Measurements from ENCODE around the gene MITF. TPM values are rescaled to one million over a fixed set of nuclear protein-coding genes. Genes with fewer than 3 reads are reported as not detected.

MITF gene
- total and polyA plus RNA-seq, 2 of the 4 experiments (the other 2 are of a cell fraction) = 6.5 to 16.7 TPM

- no peak overlapping the region for H2BK15ac ChIP-seq (ENCODE audit: low read depth, low read length)
- H3K18ac ChIP-seq (ENCODE audit: low read depth, low read length) = no peak overlapping the region
- H2BK5ac ChIP-seq (ENCODE audit: low read depth, low read length, poor library complexity, severe bottlenecking) = no peak overlapping the region
- peaks cover 9% of the 10 kb centered on the region for H3K4me1 ChIP-seq (ENCODE audit: control insufficient read depth, insufficient read depth, low read length)
- no peaks in the 10 kb centered on the region for H3K9me3 ChIP-seq (ENCODE audit: control insufficient read depth, insufficient read depth, low read length)
- H3K27me3 ChIP-seq (ENCODE audit: control insufficient read depth, insufficient read depth, low read length) = no peaks in the 10 kb centered on the region
- 91% methylated on average over 10 of the region's 13 CpGs; no CpG with 5 or more reads in 1 of the 2 experiments for WGBS, 2 experiments (ENCODE audit: extremely low coverage in 2 of 2, insufficient read length in 1 of 2)
- peaks cover 31 to 55% of the 10 kb centered on the region in 2 experiments; a peak in 3 of 4 replicates for H3K79me1 ChIP-seq (ENCODE audit: low read depth in 1 of 2, low read length in 2 of 2)
- no peak overlapping the region for H3K9ac ChIP-seq (ENCODE audit: low read depth, low read length)
- H4K8ac ChIP-seq (ENCODE audit: low read depth in 2 of 2, low read length in 2 of 2) = no peak overlapping the region; a peak in 2 of 4 replicates
- POLR2A ChIA-PET (ENCODE audit: unreplicated experiment) = no interaction called here
- no peak overlapping the region for H3K56ac ChIP-seq (ENCODE audit: extremely low read depth, insufficient read depth, low read length)
- H2AK9ac ChIP-seq (replicated peaks; ENCODE audit: low read depth, low read length, poor library complexity) = no peak overlapping the region
- no peaks in the 10 kb centered on the region for H3K36me3 ChIP-seq (ENCODE audit: control insufficient read depth, insufficient read depth, low read length)
- no TSS peak for BruUV-seq (replicated peaks)
- peak overlapping the region; percentile 18; the same call in 1 of the 2 replicates for H2AK5ac ChIP-seq (ENCODE audit: low read depth, low read length)
- no peak for ATAC-seq (ENCODE audit: low read depth)
- TF ChIP-seq CHD1 (IDR thresholded peaks at IDR 0.05; ENCODE audit: low read depth, low read length) (no peak), MAFK (IDR thresholded peaks at IDR 0.05; ENCODE audit: low read depth, low read length) (peak; percentile 57)
- peak overlapping the region; percentile 90 for H3K4me2 ChIP-seq (ENCODE audit: low read depth, low read length)
- no peak overlapping the region for H2BK20ac ChIP-seq (ENCODE audit: low read depth, low read length)
- H3K23ac ChIP-seq (ENCODE audit: low read depth, low read length) = no peak overlapping the region
- H3K9me1 ChIP-seq (ENCODE audit: insufficient read depth, low read length) = peaks cover 10% of the 10 kb centered on the region
- no peak overlapping the region for H4K91ac ChIP-seq (ENCODE audit: insufficient read depth, low read depth, low read length)
- intact Hi-C loops (cut with micrococcal nuclease) = loop anchor here (5.0 kb wide), 1 partner anchor 116 kb away; no protein-coding TSS in a partner anchor
- H4K20me1 ChIP-seq (ENCODE audit: insufficient read depth, low read length) = 0 out of 2 replicates have a peak, but pooled peaks cover 4% of the 10 kb centered on the region
- no peak for DNase-seq
- H3K27ac ChIP-seq (ENCODE audit: insufficient read depth, low read length) = no peak overlapping the region
- in situ Hi-C loops (cut with MboI; ENCODE audit: low sequenced_read_pairs) = no loop called here
- H2AFZ ChIP-seq (replicated peaks; ENCODE audit: low read length, poor library complexity) = no peak overlapping the region
- dilution Hi-C loops (cut with HindIII; ENCODE audit: low sequenced_read_pairs, unreplicated experiment) = no loop called here
- peak overlapping the region; percentile 86 for H3K4me3 ChIP-seq (ENCODE audit: insufficient read depth, low read depth, low read length)
- no peak overlapping the region; the same call in 1 of the 2 replicates for H3K14ac ChIP-seq (replicated peaks; ENCODE audit: low read depth, low read length)
- CTCF ChIA-PET = interaction anchor here (0.6 kb wide), 1 partner anchor 114 kb away, joined by 5 read pairs; no protein-coding TSS in a partner anchor
- no peak overlapping the region for H3K4ac ChIP-seq (ENCODE audit: low read depth, low read length)
- no peak overlapping the region for H4K5ac ChIP-seq (ENCODE audit: low read depth, low read length)
- no peak overlapping the region for H2BK120ac ChIP-seq (ENCODE audit: low read depth, low read length)
Measured at GRCh38 chr3:69741032-69741767, 1.9 kb downstream of the MITF start.

All from IMR-90 (cell line).